ENCODE results near the gene NDUFA9. TPM values are rescaled to one million over a fixed set of nuclear protein-coding genes. Genes with fewer than 3 reads are reported as not detected.

The NDUFA9 gene
- total RNA-seq, 1 donor from 2014 or later: 68.5 TPM

DNA sequence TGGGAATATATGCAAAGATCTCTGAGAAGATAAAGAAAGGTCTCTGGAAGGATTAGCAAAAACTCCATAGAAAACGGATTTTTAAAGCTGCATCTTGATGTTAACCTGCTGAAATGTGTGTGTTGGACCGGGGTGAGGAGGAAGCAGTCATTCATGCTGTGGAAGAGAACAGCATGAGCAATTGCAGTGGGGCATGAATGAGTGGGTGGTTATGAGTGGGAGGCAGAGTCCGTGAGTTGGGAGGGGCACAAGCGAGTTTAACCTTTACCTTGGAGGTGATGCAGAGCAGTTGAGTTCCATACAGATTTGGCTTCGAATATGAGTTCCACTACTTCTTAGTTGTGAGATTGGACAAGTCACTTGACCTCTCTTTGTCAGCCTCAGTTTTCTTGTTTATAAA, 41.8 kb downstream of the NDUFA9 start:
- Histone ChIP-seq H3K27me3 (ENCODE audit: low read depth) (no peaks in the 10 kb centered on the region), H3K36me3 (peaks cover 45% of the 10 kb centered on the region), H3K9me3 (no peaks in the 10 kb centered on the region), H3K27ac (no peak overlapping the region), H3K4me1 (no peaks in the 10 kb centered on the region), H3K4me3 (no peak overlapping the region)
- TF ChIP-seq, protein P1, sequence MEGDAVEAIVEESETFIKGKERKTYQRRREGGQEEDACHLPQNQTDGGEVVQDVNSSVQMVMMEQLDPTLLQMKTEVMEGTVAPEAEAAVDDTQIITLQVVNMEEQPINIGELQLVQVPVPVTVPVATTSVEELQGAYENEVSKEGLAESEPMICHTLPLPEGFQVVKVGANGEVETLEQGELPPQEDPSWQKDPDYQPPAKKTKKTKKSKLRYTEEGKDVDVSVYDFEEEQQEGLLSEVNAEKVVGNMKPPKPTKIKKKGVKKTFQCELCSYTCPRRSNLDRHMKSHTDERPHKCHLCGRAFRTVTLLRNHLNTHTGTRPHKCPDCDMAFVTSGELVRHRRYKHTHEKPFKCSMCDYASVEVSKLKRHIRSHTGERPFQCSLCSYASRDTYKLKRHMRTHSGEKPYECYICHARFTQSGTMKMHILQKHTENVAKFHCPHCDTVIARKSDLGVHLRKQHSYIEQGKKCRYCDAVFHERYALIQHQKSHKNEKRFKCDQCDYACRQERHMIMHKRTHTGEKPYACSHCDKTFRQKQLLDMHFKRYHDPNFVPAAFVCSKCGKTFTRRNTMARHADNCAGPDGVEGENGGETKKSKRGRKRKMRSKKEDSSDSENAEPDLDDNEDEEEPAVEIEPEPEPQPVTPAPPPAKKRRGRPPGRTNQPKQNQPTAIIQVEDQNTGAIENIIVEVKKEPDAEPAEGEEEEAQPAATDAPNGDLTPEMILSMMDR (IDR thresholded peaks at IDR 0.05): no peak
- DNase-seq (no peak), ATAC-seq (no peak)
- intact Hi-C loops (cut with DNase I): no loop called here

Other genes starting within 250 kb of the NDUFA9 start
- gene FGF6, start 203.3 kb upstream of the NDUFA9 start, total RNA-seq: not detected
- gene RAD51AP1, start 110.2 kb upstream of the NDUFA9 start, total RNA-seq: 3.7 TPM
- gene DYRK4, start 86.9 kb upstream of the NDUFA9 start, total RNA-seq: 41.4 TPM
- 3.2 TPM for gene AKAP3, start 63 bp upstream of the NDUFA9 start, total RNA-seq
- 0.77 TPM for gene GALNT8, start 71.3 kb downstream of the NDUFA9 start, total RNA-seq

All from lower lobe of right lung (tissue), 2 donors.